ENCODE results near the gene KDM5B. TPM values are rescaled to one million over a fixed set of nuclear protein-coding genes. Genes with fewer than 3 reads are reported as not detected.

KDM5B gene
- total and polyA plus RNA-seq, 2 of the 8 experiments (the other 6 are each of a cell fraction or from before 2014, with no cell fraction given) = 73.3 to 210 TPM

- Histone ChIP-seq H3K9me3 (ENCODE audit: insufficient read depth in 2 of 2, low read depth in 1 of 2, low read length in 1 of 2) (no peaks in the 10 kb centered on the region), H4K8ac (ENCODE audit: extremely low read depth, insufficient read depth, low read length) (no peak overlapping the region), H2BK5ac (ENCODE audit: low read depth, low read length) (no peak overlapping the region), H3K4me3 (ENCODE audit: extremely low read depth in 1 of 4, insufficient read depth in 2 of 4, low read depth in 3 of 4, low read length in 4 of 4) (no peak overlapping the region), H2BK120ac (replicated peaks; ENCODE audit: low read depth, low read length) (no peak overlapping the region), H4K5ac (ENCODE audit: insufficient read length, low read depth, low read length) (no peak overlapping the region), H2BK12ac (ENCODE audit: low read depth, low read length) (no peak overlapping the region), H3K56ac (replicated peaks; ENCODE audit: insufficient read length, low read depth, low read length) (no peak overlapping the region), H3K79me2 (ENCODE audit: control insufficient read depth in 1 of 2, insufficient read depth in 2 of 2, low read length in 2 of 2) (no peaks in the 10 kb centered on the region), H3K4me2 (ENCODE audit: insufficient read depth in 1 of 2, low read depth in 2 of 2, low read length in 2 of 2) (no peak overlapping the region), H3K27ac (ENCODE audit: low read depth, low read length) (no peak overlapping the region), H4K20me1 (replicated peaks in 1 of 2; ENCODE audit: control insufficient read depth in 1 of 2, insufficient read depth in 2 of 2, low read length in 2 of 2) (no peaks in the 10 kb centered on the region), H3K36me3 (ENCODE audit: control insufficient read depth in 2 of 4, insufficient read depth in 4 of 4, low read length in 3 of 4) (no peaks in the 10 kb centered on the region), H3K9ac (replicated peaks in 1 of 4; ENCODE audit: extremely low read depth in 1 of 4, low read depth in 3 of 4, low read length in 3 of 4) (no peak overlapping the region), H3K14ac (ENCODE audit: insufficient read length) (no peak overlapping the region), H2BK20ac (ENCODE audit: low read length) (no peak overlapping the region), H2AK5ac (ENCODE audit: low read depth, low read length) (peak overlapping the region; percentile 53; the same call in 1 of the 2 replicates), H3K23ac (ENCODE audit: insufficient read length) (no peak overlapping the region), H3K4ac (replicated peaks; ENCODE audit: insufficient read length, low read depth, low read length) (no peak overlapping the region), H3K27me3 (replicated peaks in 1 of 4; ENCODE audit: control insufficient read depth in 3 of 4, extremely low read depth in 1 of 4, insufficient read depth in 3 of 4, low read length in 3 of 4) (no peaks in the 10 kb centered on the region), H2BK15ac (ENCODE audit: low read length) (no peak overlapping the region), H2AFZ (ENCODE audit: low read length) (no peak overlapping the region), H3K18ac (ENCODE audit: extremely low read depth, low read length) (peak overlapping the region; percentile 32; the same call in 1 of the 2 replicates), H3K4me1 (replicated peaks in 1 of 4; ENCODE audit: control insufficient read depth in 3 of 4, insufficient read depth in 4 of 4, low read length in 3 of 4) (peaks cover 0 to 6% (median 5%) of the 10 kb centered on the region in 4 experiments; a peak in 6 of 7 replicates), H3K79me1 (ENCODE audit: low read depth, low read length) (no peaks in the 10 kb centered on the region), H3K23me2 (ENCODE audit: low read depth, low read length) (no peaks in the 10 kb centered on the region), H4K91ac (replicated peaks; ENCODE audit: insufficient read length, low read length) (peak overlapping the region; percentile 79)
- CTCF ChIA-PET (ENCODE audit: partially characterized antibody) = interaction anchor here (0.6 to 1.3 kb wide), 5 partner anchors 9 to 51 kb away, joined by 3 to 5 read pairs (median 4); no protein-coding TSS in a partner anchor
- TF ChIP-seq RFX5 (IDR thresholded peaks at IDR 0.05; ENCODE audit: borderline replicate concordance, low read depth, low read length) (no peak), USF2 (IDR thresholded peaks at IDR 0.05; ENCODE audit: low read length) (no peak), SRF (IDR thresholded peaks at IDR 0.05; ENCODE audit: low read depth, low read length) (no peak), RBBP5 (IDR thresholded peaks at IDR 0.05; ENCODE audit: borderline replicate concordance, low read depth, low read length) (no peak), TAF7 (optimal IDR thresholded peaks at IDR 0.05; ENCODE audit: borderline replicate concordance, low read depth, low read length) (no peak), POU5F1 (IDR thresholded peaks at IDR 0.05; ENCODE audit: low read depth, low read length) (no peak), SP1 (IDR thresholded peaks at IDR 0.05; ENCODE audit: low read depth, low read length) (no peak)
- 93% methylated on average over 5 of the region's 5 CpGs; no CpG with 5 or more reads in 1 of the 2 experiments for WGBS, 2 experiments (ENCODE audit: extremely low coverage in 1 of 2, insufficient coverage in 1 of 2, insufficient read length in 1 of 2, insufficient replicate concordance in 2 of 2, low coverage in 1 of 2, low lambda C conversion rate in 2 of 2, missing lambda C conversion rate in 1 of 2)
- POLR2A ChIA-PET (ENCODE audit: partially characterized antibody) = interaction anchor here (0.8 to 2.5 kb wide), 7 partner anchors 8 to 38 kb away, joined by 3 to 9 read pairs (median 3); partner anchors contain the start of gene PCAT6
- no peak for FAIRE-seq
- no peak for DNase-seq (ENCODE audit: low read depth in 1 of 2, low spot score in 2 of 2)
Measured at GRCh38 chr1:202836623-202837403, 28.6 kb upstream of the KDM5B start.

Data from H1 (cell line).